HG03469 (cell line): ENCODE data around the gene RUVBL2.

Experiments
- ATAC-seq: cut with Tn5 transposase; IDR thresholded peaks from one replicate; pipeline ENCODE4 v1.9.1; 2021; ENCODE audit warnings: mild to moderate bottlenecking, moderate library complexity, moderate number of reproducible peaks; ENCODE audit not compliant: unreplicated experiment

RUVBL2 gene

DNA sequence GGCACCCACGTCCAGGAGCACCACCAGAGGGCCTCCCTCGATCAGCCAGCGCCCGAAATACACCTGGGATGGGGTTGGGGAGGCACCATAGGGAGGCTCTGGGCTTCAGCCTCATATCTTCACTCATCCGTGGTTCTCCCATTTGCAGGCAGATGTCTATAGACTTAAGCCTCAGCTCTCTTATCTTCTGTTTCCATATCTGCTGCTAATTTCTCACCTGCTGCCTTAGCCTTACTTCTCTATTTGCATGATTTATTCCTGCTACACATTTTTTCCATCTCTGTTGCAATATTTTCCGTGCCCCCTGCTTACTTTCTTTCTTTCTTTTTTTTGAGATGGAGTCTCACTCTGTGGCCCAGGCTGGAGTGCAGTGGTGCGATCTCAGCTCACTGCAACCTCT is 6.4 kb upstream of the RUVBL2 start:
- ATAC-seq, result no peak

DNA sequence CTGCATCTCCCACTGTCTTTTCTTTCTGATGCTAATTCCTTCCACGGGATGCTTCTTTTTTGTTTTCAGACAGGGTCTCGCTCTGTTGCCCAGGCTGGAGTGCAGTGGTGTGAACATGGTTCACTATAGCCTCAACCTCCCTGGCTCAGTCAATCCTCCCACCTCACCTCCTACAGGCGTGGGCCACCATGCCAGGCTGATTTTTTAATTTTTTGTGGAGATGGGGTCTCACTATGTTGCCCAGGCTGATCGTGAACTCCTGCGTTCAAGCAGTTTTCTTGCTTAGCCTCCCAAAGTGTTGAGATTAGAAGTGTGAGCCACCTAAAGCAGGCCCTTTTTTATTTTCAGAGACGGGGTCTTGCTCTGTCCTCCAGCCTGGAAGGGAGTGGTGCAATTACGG is 5.4 kb upstream of the RUVBL2 start:
- ATAC-seq, result no peak

DNA sequence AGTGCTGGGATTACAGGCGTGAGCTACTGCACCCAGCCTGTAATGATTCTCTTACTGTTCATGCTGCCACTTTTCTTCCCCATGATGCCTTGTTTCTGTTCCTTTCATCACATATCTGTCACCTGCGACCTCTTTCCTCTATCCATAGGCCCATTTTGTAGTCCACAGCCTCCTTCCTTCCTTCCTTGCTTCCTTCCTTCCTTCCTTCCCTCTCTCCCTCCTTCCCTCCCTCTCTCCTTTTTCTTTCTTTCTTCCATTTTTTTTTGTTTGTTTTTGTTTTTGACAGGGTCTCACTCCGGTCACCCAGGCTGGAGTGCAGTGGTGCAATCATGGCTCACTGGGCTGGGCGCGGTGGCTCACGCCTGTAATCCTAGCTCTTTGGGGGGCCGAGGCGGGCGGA is 4.8 kb upstream of the RUVBL2 start:
- no peak for ATAC-seq

DNA sequence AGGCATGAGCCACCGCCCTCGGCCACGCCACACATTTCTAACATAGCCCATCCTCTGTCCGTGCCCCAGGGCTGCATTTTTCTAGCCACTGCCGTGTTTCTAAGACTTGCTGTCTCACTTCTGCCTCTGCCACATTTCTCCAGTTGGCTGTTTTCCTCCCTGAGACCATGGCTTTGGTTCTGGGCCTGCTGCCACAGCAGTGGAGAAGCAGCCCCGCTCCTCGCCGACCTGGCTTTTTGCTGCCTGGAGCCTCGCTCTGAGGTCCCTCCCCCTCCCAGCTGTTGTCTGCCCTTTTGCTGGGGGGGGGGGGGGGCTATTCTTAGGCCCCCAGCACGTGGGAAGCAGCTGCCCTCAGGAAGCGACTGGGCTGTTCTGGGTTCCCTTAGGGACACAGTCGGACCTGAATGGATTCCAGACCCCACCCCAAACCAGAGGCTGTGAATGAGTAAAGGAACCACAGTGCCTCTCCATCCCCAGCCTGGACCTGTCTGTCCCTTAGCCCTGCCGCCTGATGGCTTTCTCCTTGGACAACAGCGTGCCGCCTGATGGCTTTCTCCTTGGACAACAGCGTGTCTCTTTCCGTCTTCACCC is 3.9 kb upstream of the RUVBL2 start:
- ATAC-seq, result no peak

DNA sequence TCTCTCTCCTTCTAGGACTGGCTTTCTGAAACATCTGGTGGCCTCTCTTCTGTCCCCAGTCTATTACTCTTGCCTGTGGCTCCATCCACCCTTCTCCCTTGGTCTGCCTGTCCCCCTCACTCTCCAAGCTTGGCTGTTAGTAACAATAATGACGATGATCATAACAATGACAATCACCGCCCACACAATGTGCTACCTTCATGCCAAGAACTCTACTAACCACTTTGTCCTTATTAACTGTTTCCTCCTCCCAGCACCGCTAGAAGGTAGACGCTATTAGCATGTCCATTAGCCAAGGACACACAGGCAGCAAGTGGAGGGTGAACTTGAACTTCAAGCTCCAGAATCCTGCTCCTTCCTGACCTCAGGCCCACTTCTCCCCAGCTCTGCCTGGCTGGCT is 3.3 kb upstream of the RUVBL2 start:
- ATAC-seq, result no peak

DNA sequence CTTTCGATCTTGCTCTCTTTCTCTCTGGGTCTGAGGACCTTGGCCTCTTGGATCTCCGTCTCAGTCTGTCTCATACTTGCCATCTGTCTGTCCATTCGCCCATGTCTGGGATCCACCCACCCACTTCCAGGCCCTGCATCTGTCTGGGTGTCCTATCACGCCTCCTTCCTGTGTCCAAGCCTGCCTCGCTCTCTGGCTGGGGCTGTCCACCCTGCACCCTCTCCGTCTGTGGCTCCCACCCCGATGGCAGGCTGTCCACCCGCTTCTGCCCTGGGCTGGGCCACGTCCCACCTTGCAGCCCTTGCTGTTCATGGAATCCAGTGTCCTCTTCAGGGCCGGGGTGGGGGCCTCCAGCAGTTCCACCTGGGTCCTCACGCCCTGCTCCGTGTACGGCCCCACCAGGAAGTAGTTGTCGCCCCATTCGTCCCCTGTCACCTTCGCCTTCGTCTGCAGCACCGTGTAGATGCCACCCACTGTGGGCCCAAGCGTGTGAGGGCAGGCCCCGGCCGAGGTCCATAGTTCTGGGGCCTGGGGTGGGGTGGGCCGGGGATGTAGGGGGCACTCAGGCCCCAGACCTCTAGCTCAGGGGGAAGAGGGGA is 2.6 kb upstream of the RUVBL2 start:
- ATAC-seq, result no peak

DNA sequence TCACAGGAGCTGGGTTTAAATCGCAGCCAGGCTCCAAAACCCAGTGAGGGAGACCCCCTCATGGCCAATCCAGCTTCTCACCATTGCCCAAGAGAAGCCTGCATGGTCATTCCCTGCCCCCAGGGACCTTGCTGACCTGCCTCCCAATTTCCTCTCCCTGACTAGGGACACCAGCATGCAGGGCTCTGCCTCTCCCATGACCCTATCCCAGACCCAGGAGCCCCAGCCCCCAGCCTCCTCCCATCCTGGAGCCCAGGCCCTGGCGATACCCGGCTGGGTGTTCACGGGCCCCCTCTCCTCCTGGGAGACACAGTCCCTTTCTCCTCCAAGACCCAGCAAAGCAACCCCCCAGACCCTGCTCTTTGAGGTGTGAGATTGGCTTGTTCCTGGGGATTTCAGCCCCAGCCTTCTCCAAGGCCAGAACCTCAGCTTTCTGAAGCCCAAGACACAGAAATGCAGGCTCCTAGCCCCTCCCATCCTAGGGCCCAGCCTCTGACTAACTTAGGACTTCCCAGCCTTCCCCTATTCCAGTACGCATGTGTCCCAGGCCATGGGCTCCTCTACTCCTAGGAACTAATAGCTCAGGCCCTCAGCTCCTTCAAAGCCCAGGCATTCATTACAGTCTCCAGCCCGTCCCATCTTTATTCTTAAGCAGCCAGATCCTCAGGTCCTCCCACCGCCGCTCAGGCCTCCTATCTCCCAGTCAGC is 1.7 kb upstream of the RUVBL2 start:
- no peak for ATAC-seq

DNA sequence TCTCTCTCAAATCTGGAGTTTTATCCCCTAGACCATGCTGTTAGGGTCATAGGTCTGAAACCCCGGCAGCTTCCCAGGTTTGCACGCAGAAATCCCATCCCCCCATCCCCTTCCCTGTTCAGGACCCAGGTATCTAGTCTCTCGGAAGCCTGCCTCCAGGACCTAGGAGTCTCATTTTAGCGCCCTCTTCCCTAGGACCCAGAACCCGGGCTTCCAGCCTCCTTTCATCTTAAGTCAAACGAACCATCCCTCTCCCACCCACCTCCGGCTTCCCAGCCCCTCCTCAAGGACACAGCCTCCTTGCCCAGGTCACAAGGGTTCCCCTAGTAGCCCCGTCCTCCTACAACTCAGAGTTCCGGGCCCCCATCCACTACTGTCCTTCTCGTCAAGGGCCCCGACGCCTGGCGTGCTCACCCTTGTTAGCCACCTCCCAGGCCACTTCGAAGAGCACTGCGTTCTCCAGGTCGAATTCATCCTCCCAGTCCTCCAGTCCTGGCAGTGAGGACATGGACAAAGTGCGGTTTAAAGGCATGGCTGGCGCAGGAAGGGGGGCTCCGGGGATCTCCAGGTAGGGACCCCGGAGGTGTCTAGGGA is 1.0 kb upstream of the RUVBL2 start:
- ATAC-seq, result no peak

DNA sequence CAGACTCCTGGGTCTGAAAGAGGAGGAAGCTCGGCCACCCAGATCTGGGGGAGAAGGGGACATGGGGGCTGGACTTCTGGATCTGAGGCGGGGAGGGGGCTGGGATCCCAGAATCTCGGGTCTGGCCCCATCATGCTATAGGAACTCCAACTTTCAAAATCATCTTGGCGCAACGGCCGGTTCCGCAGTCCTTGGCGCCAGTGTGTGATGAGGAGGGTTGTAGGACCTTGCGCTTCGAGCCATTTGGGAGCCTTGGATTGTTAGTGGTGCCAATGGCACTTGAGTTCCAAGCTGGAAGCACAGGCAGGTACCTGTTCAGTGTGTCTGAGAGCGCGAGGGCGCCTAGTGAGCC is 324 bp downstream of the RUVBL2 start:
- ATAC-seq, result no peak

DNA sequence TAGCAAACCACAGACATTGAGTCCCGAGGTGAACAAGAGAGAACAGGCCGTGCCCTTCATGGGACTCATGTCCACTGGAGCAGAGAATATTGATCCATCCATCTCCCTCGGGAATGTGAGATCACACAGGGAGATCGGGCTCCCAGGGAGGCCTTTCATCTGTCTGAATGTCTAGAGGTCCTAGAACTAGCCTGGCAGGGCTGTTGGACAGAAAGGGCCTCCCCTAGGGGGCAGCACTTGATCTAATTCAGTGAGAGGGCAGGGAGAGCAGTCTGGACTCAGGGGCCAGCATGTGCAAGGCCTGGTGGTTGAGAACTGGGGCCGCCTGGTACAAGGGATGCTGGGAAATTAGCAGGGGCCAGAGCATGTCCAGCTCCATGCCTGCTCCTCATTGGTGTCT is 4.3 kb downstream of the RUVBL2 start:
- no peak for ATAC-seq

DNA sequence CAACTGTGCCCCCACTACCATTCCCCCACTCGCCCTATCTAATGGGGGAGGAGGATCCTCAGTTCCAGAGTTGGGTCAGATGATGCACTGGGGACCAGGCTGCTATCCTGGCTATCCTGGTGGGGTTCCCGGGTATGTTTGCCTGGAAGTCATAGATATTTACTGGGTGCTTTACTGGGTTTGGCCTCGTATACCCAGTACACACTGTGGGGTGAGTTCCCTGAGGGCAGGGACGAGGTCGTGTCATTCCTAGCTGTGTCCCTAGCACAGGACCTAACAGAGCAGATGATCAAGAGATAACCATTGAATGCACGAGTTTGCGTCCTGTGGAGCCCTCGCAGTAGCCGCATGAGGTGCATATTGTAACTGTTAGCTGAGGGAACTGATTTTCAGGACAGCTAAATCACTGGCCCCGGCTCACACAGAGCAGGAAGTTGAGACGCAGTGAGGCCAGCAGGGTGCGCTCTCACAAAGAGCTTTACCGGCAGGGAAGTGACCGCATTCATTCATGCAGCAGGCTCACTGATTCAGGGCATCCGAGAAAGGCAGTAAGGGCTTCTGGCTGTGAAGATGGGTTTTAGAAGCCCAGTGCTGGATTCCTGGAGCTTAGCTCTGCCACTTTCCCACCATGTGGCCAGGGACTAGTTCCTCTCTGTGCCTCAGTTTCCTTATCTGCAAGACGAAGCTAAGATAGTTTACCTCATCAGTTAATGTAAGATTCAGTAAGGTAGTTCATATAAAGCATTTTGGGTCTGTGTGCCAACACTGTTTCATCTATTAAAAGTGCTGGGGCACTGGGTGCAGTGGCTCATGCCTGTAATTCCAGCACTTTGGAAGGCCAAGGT is 6.0 kb downstream of the RUVBL2 start:
- ATAC-seq, result no peak

DNA sequence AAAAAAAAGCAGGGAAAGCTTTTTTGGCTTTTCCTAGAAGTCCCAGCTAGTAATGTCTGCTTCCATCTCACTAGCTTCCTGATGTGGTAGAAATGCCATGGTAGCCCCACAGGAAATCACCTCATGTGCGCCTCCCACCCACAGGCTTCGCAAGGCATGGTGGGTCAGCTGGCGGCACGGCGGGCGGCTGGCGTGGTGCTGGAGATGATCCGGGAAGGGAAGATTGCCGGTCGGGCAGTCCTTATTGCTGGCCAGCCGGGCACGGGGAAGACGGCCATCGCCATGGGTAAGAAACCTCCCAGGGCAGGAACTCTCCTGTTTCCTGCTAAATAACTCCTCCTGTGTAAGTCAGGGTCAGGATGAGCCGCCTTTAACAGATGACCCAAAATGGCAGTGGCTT is 10.4 kb downstream of the RUVBL2 start:
- no peak for ATAC-seq

DNA sequence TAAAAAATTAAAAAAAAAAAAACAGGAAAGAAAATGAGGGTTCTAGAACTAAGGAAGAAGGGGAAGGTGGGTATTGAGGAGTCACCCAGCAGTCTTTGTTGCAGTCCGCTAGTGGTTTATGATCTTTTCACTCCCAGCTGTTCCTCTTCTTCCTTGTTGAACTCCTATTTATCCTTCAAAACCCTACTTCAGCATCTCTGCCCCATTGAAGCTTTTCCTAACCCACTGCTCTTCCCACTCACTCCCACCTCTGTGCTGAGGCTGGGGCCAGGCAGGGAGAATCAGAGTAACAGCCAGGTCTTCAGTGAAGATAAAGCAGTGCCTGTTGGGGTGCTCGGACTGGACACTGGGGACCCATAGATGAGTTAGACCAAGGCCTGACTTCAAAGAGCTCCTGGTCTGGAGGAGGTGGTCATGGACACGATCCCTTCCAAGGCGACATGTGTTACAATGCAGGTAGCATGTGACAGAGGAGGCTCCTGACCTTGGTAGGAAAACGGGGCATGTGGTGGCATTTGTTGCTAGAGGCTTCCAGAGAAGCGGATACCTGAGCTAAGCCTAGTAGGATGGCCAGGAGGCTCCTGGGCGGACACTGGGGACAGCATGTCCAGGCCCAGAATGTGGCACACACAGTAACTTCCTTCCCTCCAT is 11.4 kb downstream of the RUVBL2 start:
- no peak for ATAC-seq

DNA sequence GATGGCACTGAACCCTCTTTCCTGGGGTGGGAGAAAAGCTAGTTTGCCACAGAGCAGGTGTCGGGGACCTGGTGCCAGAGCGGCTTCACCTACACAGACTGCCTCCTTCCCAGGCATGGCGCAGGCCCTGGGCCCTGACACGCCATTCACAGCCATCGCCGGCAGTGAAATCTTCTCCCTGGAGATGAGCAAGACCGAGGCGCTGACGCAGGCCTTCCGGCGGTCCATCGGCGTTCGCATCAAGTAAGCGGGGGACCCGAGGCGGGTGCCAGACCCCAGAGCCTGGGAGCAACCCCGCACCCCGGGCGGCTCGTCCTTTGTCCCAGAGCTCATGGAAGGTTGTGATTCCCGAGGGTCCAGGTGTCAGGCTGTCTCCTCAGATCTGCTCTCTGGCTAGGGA is 13.2 kb downstream of the RUVBL2 start:
- ATAC-seq, result no peak

DNA sequence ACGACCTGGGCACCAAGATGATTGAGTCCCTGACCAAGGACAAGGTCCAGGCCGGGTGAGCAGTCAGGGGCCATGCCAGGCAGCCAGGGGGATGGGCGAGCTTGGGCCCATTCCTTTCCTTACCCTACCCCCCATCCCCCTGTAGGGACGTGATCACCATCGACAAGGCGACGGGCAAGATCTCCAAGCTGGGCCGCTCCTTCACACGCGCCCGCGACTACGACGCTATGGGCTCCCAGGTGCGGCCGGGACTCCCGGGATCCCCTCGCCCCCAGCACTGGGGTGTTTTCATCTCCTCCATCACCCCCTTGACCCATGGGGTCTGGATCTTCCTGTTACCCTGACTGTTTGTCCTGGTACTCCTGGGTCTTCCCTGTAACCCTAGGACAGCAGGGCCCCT is 16.1 kb downstream of the RUVBL2 start:
- ATAC-seq, result no peak

DNA sequence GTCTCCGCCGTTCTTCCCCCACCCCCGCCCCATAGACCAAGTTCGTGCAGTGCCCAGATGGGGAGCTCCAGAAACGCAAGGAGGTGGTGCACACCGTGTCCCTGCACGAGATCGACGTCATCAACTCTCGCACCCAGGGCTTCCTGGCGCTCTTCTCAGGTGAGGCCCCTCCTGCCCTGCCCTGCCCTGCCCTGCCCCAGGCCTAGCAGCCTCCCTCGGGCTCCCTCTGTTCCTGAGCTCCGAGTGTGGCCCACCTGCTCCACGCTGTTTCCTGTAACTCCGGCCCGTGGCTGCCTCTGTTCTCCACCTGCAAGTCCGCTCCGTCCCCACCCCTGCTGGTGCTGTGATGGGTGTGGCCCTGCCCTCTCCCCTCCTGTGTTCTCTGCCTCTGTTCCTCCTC is 16.8 kb downstream of the RUVBL2 start:
- no peak for ATAC-seq

DNA sequence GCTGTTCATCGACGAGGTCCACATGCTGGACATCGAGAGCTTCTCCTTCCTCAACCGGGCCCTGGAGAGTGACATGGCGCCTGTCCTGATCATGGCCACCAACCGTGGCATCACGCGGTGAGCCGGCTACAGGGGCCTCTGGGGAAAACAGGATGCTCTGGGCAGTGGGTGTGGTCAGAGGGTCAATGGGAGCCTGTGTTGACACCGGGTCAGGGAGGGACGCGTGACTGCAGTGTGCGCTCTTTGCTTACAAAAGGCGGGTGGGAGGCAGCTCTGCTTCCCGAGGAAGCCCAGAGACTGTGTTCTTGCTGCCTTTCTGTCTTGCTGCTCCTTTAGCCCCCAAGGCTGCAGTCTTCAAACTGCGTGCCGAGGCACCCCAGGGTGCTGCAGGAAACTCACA is 17.5 kb downstream of the RUVBL2 start:
- no peak for ATAC-seq

DNA sequence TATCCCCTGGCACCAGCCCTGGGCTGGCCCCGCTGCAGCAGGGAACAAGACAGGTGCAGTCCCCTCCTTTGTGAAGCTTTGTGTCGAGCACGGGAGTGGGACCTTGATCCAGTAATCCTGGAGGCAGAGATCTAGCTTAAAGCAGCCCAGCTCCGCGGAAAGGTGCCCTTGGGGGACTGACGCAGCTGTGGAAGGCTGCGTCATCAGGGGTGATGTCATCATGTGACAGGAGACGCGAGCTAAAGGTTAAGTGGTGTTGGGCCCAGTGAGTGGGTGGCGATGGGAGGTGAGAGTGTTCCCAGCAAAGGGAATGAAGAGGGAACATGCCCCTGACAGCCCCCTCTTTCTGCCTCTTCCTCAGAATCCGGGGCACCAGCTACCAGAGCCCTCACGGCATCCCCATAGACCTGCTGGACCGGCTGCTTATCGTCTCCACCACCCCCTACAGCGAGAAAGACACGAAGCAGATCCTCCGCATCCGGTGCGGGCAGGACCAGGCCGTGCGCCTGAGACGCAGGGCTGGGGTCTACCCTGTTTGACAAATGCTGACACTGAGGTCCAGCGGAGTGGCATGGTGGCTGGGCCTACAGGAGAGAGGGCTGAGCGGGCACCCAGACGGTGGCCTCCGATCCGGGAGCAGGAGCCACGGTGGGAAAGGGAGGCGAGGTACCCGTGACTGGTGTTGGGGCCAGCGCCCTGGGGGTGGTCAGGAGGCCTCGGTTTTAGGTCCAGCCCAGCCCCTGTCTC is 20.6 kb downstream of the RUVBL2 start:
- no peak for ATAC-seq

DNA sequence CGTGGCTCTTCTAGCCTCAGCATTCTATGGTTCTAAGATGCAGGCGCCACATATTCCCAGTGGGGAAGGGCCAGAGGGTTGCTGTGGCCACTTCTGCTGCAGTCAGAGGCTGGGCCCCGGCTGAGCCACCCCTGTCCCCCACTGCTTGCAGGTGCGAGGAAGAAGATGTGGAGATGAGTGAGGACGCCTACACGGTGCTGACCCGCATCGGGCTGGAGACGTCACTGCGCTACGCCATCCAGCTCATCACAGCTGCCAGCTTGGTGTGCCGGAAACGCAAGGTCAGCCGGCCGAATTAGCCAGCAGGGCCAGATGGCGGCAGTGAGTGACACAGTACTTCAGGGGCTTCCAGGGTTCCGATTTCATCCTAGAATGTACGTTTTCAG is 21.2 kb downstream of the RUVBL2 start:
- no peak for ATAC-seq
